HEK293 (cell line): Measurements from ENCODE around the gene DUS1L.
A peak's percentile ranks its signal among the peaks of the same experiment; 100 is the strongest.

Source experiments
- CTCF ChIA-PET: fragments of 350-600 bp; formaldehyde crosslinking; extraction: SDS; loops from one replicate; lab custom pipeline; 2021; ENCODE audit warnings: antibody characterized with exemption; lab: Yijun Ruan, JAX
- POLR2A ChIA-PET: fragments of 300-600 bp; formaldehyde crosslinking; extraction: SDS; loops from one replicate; lab custom pipeline; 2020; ENCODE audit warnings: antibody characterized with exemption, inconsistent platforms; lab: Yijun Ruan, JAX
- H3K27ac ChIP-seq: fragments of 200-500 bp; sonication (Bioruptor generic); 2 replicates; pipeline ENCODE4 v1.5.1; 2014; ENCODE audit warnings: low read depth, low read length, control low read depth, inconsistent platforms; ENCODE audit errors: extremely low read depth
- H3K36me3 ChIP-seq, 2 experiments: fragments of 200-500 bp in 1 of 2; sonication (Bioruptor generic) in 1 of 2; 1 replicate in 1 of 2; 2 replicates in 1 of 2; pipeline ENCODE4 v1.5.1; 2014 to 2017; ENCODE audit warnings: inconsistent platforms in 2 of 2, low read length in 2 of 2; ENCODE audit not compliant: control insufficient read depth in 2 of 2, insufficient read depth in 1 of 2
- H3K4me1 ChIP-seq: fragments of 200-500 bp; sonication (Bioruptor generic); 2 replicates; pipeline ENCODE4 v1.5.1; 2014; ENCODE audit warnings: mild to moderate bottlenecking, low read length, inconsistent platforms; ENCODE audit not compliant: control insufficient read depth, insufficient read depth
- H3K4me3 ChIP-seq: 2 replicates; pipeline ENCODE4 v1.5.1; 2011; ENCODE audit warnings: low read depth, mild to moderate bottlenecking, control low read depth, low read length, moderate library complexity
- H3K9me3 ChIP-seq: fragments of 200-500 bp; sonication (Bioruptor generic); 2 replicates; pipeline ENCODE4 v1.5.1; 2014; ENCODE audit warnings: low read depth, low read length, inconsistent platforms; ENCODE audit not compliant: control insufficient read depth, insufficient read depth
- EGR2 ChIP-seq: fragments of 450-650 bp; formaldehyde crosslinking; IDR thresholded peaks from 2 replicates; pipeline ENCODE4 v1.5.1; 2016; ENCODE audit warnings: low read depth, missing biosample characterization, missing genetic modification characterization
- GLI4 ChIP-seq: fragments of 450-650 bp; formaldehyde crosslinking; IDR thresholded peaks from 2 replicates; pipeline ENCODE4 v1.5.1; 2016; ENCODE audit warnings: missing biosample characterization, missing genetic modification characterization
- KLF1 ChIP-seq: fragments of 450-650 bp; formaldehyde crosslinking; IDR thresholded peaks from 2 replicates; pipeline ENCODE4 v1.5.1; 2016; ENCODE audit warnings: missing biosample characterization, missing genetic modification characterization
- MYNN ChIP-seq: fragments of 450-650 bp; formaldehyde crosslinking; IDR thresholded peaks from 2 replicates; pipeline ENCODE4 v1.5.1; 2016; ENCODE audit warnings: missing biosample characterization, missing genetic modification characterization, borderline replicate concordance
- SCRT2 ChIP-seq: fragments of 450-650 bp; formaldehyde crosslinking; IDR thresholded peaks from 2 replicates; pipeline ENCODE4 v1.5.1; 2016; ENCODE audit warnings: missing biosample characterization, missing genetic modification characterization
- YY1 ChIP-seq: fragments of 450-650 bp; formaldehyde crosslinking; IDR thresholded peaks from 2 replicates; pipeline ENCODE4 v1.5.1; 2018; ENCODE audit warnings: missing biosample characterization, missing genetic modification characterization
- ZFHX2 ChIP-seq: fragments of 450-650 bp; formaldehyde crosslinking; conservative IDR thresholded peaks from 2 replicates; pipeline ENCODE4 v1.5.1; 2016; ENCODE audit warnings: missing biosample characterization, missing genetic modification characterization
- ZNF221 ChIP-seq: fragments of 450-650 bp; formaldehyde crosslinking; IDR thresholded peaks from 2 replicates; pipeline ENCODE4 v1.5.1; 2017; ENCODE audit warnings: missing biosample characterization, missing genetic modification characterization, borderline replicate concordance
- ZNF341 ChIP-seq: fragments of 450-650 bp; formaldehyde crosslinking; IDR thresholded peaks from 2 replicates; pipeline ENCODE4; 2016; ENCODE audit warnings: low read depth, missing biosample characterization, missing genetic modification characterization
- ZNF747 ChIP-seq: fragments of 450-650 bp; formaldehyde crosslinking; IDR thresholded peaks from 2 replicates; pipeline ENCODE4 v1.5.1; 2016; ENCODE audit warnings: missing biosample characterization, missing genetic modification characterization
- TF ChIP-seq, protein P1 (sequence below): sonication (generic); formaldehyde crosslinking; IDR thresholded peaks from 2 replicates; pipeline ENCODE4 v1.8.1; 2022; ENCODE audit warnings: mild to moderate bottlenecking, moderate library complexity, missing genetic modification reagents
- TF ChIP-seq, protein P2 (sequence below): fragments of 450-650 bp; formaldehyde crosslinking; IDR thresholded peaks from 2 replicates; pipeline ENCODE4 v1.5.1; 2017; ENCODE audit warnings: missing biosample characterization, mild to moderate bottlenecking, missing genetic modification characterization, moderate library complexity
- TF ChIP-seq, protein P3 (sequence below): fragments of 450-650 bp; formaldehyde crosslinking; IDR thresholded peaks from 2 replicates; pipeline ENCODE4 v1.5.1; 2016; ENCODE audit warnings: missing biosample characterization, missing genetic modification characterization

The DUS1L gene

DNA sequence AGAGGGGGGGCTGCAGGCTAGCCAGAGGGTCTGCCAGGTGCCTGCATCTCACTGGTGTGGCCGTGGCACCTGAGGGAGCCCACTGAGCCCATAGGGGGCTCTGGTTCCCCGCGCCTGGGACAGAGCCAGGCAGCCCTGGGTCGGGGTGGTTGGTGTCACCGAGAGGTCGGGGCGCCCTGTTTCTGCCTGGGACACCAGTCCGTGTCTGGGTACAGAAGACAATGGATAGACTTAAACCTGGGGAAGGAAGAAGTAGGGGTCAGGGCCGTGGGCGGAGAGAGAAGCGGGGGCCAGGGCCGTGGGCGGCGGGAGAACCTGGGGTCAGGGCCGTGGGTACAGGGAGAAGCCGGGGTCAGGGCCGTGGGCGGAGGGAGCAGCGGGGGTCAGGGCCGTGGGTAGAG is 17.0 kb downstream of the DUS1L start:
- H3K36me3 ChIP-seq, result peaks cover 0 to 54% of the 10 kb centered on the region in 2 experiments; a peak in 1 of 3 replicates
- CTCF ChIA-PET, result interaction anchor here (1.0 to 1.1 kb wide), 3 partner anchors 11 to 18 kb away, joined by 3 to 4 read pairs (median 3); partner anchors contain the start of gene DCXR
- peaks cover 7% of the 10 kb centered on the region for H3K4me1 ChIP-seq
- POLR2A ChIA-PET, result interaction anchor here (14.2 kb wide), 1 partner anchor 10 kb away, joined by 96 read pairs; the partner anchor contains the start of gene DCXR
- no peak overlapping the region for H3K27ac ChIP-seq
- H3K4me3 ChIP-seq, result no peak overlapping the region
- no peaks in the 10 kb centered on the region for H3K9me3 ChIP-seq
- TF ChIP-seq ZFHX2 (tag by site-specific recombination) (peak; percentile 95), EGR2 (tag by site-specific recombination) (peak; percentile 96), ZNF341 (tag by site-specific recombination) (no peak)

DNA sequence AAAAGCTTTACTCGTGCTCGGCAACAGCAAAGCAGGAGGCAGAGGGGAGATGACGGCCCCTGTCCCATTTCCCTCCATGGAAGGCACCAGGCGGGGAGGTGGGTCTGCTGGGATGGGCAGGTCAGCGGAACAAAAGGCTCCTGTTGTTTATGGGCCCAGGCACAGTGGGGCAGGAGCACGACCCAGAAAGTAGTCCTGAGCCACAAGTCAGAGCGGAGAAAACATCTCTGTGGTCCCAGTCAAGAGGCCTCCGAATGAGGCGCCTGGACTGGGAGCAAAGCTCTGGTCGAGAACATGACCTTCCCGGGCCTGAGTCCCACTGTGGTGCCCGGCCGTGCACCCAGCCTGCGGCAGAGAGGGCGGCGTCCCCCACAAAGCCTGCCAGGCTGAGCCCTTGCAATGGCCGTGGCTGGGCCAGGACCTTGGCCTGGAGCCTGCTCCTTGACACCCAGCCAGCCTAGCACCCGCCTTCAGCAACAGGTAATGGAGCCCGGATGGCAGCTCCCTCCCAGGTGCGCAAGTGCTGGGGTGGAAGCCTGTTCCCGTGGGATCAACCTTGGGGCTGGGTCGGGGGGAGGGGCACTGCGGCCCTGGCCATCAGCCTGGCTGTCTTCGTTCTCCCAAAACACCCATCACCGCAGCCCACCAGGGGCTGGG is 17.6 kb downstream of the DUS1L start:
- POLR2A ChIA-PET, result interaction anchor here (0.5 to 1.1 kb wide), 2 partner anchors 10 to 541 kb away, joined by 4 to 5 read pairs; partner anchors contain the start of gene DCXR
- Histone ChIP-seq H3K36me3 (peaks cover 0 to 49% of the 10 kb centered on the region in 2 experiments; a peak in 1 of 3 replicates), H3K27ac (no peak overlapping the region), H3K9me3 (no peaks in the 10 kb centered on the region), H3K4me3 (no peak overlapping the region), H3K4me1 (peaks cover 7% of the 10 kb centered on the region)
- TF ChIP-seq SCRT2 (tag by site-specific recombination) (peak; percentile 83), ZNF221 (tag by site-specific recombination) (no peak)
- CTCF ChIA-PET, result interaction anchor here (0.6 to 1.1 kb wide), 2 partner anchors 18 to 260 kb away, joined by 3 read pairs; no protein-coding TSS in a partner anchor

DNA sequence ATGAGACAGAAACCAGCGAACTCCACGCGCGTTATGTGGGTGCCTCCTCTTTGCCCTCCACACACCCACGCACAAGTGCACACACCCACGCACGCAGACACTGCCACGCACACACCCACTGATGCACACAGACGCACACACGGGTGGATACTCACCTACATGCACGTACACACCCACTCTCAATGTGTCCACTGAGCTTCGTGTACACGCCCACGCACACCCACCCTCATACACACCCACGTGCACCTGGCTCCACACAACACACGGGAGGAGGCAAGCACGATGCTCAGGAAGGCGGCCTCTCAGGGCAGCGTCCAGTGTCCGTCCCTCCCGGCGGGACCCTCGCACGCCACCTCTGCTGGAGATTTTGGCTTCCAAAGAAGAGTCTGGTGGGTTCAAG is 18.2 kb downstream of the DUS1L start:
- Histone ChIP-seq H3K4me3 (no peak overlapping the region), H3K27ac (no peak overlapping the region), H3K36me3 (peaks cover 0 to 49% of the 10 kb centered on the region in 2 experiments; a peak in 1 of 3 replicates)
- ChIA-PET CTCF (interaction anchor here (0.6 to 1.1 kb wide), 2 partner anchors 17 to 260 kb away, joined by 3 read pairs; no protein-coding TSS in a partner anchor), POLR2A (interaction anchor here (0.5 to 1.1 kb wide), 2 partner anchors 10 to 540 kb away, joined by 4 to 5 read pairs; partner anchors contain the start of gene DCXR)
- TF ChIP-seq KLF1 (peak; percentile 91), ZFHX2 (tag by site-specific recombination) (peak; percentile 100), YY1 (tag by site-specific recombination) (no peak), EGR2 (tag by site-specific recombination) (peak; percentile 100), MYNN (tag by site-specific recombination) (no peak)
- TF ChIP-seq, protein P1, sequence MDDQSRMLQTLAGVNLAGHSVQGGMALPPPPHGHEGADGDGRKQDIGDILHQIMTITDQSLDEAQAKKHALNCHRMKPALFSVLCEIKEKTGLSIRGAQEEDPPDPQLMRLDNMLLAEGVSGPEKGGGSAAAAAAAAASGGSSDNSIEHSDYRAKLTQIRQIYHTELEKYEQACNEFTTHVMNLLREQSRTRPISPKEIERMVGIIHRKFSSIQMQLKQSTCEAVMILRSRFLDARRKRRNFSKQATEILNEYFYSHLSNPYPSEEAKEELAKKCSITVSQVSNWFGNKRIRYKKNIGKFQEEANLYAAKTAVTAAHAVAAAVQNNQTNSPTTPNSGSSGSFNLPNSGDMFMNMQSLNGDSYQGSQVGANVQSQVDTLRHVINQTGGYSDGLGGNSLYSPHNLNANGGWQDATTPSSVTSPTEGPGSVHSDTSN (CRISPR knock-in tag), result no peak
- TF ChIP-seq, all 188 proteins: peak for 3
- Histone ChIP-seq H3K9me3 (no peaks in the 10 kb centered on the region), H3K4me1 (peaks cover 3% of the 10 kb centered on the region; the same call in 1 of the 2 replicates)

DNA sequence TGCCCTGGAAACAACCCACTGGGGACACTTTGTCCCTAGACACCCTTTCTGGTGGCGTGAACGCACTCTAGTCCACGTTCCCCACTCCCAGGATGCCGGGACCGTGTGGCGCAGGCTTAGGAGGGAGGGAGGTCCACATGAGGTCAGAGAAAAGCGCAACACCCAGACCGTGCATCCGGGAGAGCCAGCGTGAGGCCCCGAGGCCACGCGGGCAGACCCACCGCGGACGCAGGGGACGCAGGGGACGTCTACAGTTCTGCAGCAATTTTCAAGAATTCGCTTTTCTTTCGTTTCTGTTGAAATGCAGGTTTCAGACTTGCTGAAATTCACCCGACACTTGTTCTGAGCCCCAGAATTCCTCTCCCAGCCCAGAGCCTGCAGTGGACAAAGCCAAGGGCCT is 18.7 kb downstream of the DUS1L start:
- TF ChIP-seq, protein P2, sequence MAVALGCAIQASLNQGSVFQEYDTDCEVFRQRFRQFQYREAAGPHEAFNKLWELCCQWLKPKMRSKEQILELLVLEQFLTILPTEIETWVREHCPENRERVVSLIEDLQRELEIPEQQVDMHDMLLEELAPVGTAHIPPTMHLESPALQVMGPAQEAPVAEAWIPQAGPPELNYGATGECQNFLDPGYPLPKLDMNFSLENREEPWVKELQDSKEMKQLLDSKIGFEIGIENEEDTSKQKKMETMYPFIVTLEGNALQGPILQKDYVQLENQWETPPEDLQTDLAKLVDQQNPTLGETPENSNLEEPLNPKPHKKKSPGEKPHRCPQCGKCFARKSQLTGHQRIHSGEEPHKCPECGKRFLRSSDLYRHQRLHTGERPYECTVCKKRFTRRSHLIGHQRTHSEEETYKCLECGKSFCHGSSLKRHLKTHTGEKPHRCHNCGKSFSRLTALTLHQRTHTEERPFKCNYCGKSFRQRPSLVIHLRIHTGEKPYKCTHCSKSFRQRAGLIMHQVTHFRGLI (tag by site-specific recombination), result no peak
- TF ChIP-seq, protein P3, sequence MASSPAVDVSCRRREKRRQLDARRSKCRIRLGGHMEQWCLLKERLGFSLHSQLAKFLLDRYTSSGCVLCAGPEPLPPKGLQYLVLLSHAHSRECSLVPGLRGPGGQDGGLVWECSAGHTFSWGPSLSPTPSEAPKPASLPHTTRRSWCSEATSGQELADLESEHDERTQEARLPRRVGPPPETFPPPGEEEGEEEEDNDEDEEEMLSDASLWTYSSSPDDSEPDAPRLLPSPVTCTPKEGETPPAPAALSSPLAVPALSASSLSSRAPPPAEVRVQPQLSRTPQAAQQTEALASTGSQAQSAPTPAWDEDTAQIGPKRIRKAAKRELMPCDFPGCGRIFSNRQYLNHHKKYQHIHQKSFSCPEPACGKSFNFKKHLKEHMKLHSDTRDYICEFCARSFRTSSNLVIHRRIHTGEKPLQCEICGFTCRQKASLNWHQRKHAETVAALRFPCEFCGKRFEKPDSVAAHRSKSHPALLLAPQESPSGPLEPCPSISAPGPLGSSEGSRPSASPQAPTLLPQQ (tag by site-specific recombination), result no peak
- TF ChIP-seq GLI4 (tag by site-specific recombination) (no peak), ZFHX2 (tag by site-specific recombination) (no peak), ZNF747 (no peak)
- TF ChIP-seq, all 188 proteins: peak for 0
- POLR2A ChIA-PET, result interaction anchor here (1.3 kb wide), 2 partner anchors 9 kb away, joined by 3 read pairs; partner anchors contain the start of gene DCXR
- CTCF ChIA-PET, result no interaction called here
- peaks cover 0 to 49% of the 10 kb centered on the region in 2 experiments; a peak in 1 of 3 replicates for H3K36me3 ChIP-seq
- H3K27ac ChIP-seq, result no peak overlapping the region
- no peak overlapping the region for H3K4me3 ChIP-seq
- H3K9me3 ChIP-seq, result no peaks in the 10 kb centered on the region
- H3K4me1 ChIP-seq, result peaks cover 3% of the 10 kb centered on the region; the same call in 1 of the 2 replicates
